ENCODE data around the gene TSPAN5. TPM values are rescaled to one million over a fixed set of nuclear protein-coding genes. Genes with fewer than 3 reads are reported as not detected.

TSPAN5 gene
- total RNA-seq, 1 experiment from 2014 or later = 12.4 TPM

DNA sequence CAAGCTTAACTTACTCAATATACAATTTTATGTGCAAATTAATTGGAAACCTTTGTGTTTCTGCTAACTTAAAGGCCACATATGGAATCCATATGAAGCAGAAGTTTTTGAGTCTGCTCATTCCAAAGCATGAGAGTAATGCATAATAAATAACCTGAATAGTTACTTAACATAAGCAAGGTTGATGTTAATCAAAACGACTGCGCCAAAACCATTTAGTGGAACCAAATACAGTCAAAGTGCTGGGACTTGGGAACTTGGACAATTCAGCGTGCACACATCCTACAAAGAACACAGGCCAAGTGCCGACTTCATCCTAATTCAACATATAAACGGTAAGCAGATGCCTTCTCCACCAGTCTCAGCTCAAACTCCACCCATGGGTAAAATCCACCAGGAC is 17.0 kb downstream of the TSPAN5 start:
- no peaks in the 10 kb centered on the region for H3K9me2 ChIP-seq (ENCODE audit: insufficient read depth)
- H3K36me3 ChIP-seq (ENCODE audit: low read depth) = no peaks in the 10 kb centered on the region
- H3K79me2 ChIP-seq (ENCODE audit: low read depth) = peaks cover 75% of the 10 kb centered on the region
- intact Hi-C loops (cut with micrococcal nuclease; ENCODE audit: unreplicated experiment) = no loop called here
- no peak for DNase-seq
- H3K4me2 ChIP-seq = 0 out of 2 replicates have a peak overlapping the region, but pooled peaks have one; percentile 73
- no peak overlapping the region for H3K4me3 ChIP-seq
- BruUV-seq (replicated peaks) = no TSS peak
- no peak overlapping the region for H2AFZ ChIP-seq
- H3K27me3 ChIP-seq (ENCODE audit: insufficient read depth, low read depth) = no peaks in the 10 kb centered on the region
- no peaks in the 10 kb centered on the region for H3K9me3 ChIP-seq (ENCODE audit: insufficient read depth, low read depth)
- H3K27ac ChIP-seq = no peak overlapping the region
- CTCF ChIA-PET = no interaction called here
- H3F3A ChIP-seq (ENCODE audit: insufficient read depth, low read depth) = peaks cover 28% of the 10 kb centered on the region
- H3K4me1 ChIP-seq (replicated peaks; ENCODE audit: insufficient read depth) = peaks cover 30% of the 10 kb centered on the region
- TF ChIP-seq, protein P1, sequence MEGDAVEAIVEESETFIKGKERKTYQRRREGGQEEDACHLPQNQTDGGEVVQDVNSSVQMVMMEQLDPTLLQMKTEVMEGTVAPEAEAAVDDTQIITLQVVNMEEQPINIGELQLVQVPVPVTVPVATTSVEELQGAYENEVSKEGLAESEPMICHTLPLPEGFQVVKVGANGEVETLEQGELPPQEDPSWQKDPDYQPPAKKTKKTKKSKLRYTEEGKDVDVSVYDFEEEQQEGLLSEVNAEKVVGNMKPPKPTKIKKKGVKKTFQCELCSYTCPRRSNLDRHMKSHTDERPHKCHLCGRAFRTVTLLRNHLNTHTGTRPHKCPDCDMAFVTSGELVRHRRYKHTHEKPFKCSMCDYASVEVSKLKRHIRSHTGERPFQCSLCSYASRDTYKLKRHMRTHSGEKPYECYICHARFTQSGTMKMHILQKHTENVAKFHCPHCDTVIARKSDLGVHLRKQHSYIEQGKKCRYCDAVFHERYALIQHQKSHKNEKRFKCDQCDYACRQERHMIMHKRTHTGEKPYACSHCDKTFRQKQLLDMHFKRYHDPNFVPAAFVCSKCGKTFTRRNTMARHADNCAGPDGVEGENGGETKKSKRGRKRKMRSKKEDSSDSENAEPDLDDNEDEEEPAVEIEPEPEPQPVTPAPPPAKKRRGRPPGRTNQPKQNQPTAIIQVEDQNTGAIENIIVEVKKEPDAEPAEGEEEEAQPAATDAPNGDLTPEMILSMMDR (conservative IDR thresholded peaks at IDR 0.05) = no peak
- TF ChIP-seq EZH2 (IDR thresholded peaks at IDR 0.05; ENCODE audit: low read depth) = no peak
- no peaks in the 10 kb centered on the region for H4K20me1 ChIP-seq (ENCODE audit: insufficient read depth)
- POLR2A ChIA-PET (ENCODE audit: unreplicated experiment) = no interaction called here

DNA sequence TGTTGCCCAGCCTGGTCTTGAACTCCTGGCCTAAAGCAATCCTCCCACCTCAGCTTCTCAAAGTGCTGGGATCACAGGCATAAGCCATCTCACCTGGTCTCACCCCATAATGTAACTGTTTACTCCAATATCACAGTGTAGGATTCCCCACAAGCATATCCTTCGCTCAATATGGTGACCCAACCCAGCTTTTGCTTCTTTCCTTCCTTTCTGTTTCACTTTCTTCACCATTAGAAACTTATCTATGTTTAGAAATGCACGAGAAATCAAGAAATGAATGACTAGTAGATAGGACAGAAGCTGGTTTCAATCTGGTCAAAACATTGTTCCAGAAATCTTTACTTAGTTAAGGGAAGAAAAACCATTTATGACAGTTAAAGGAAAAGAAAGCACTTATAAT is 18.9 kb downstream of the TSPAN5 start:
- Histone ChIP-seq H3K9me2 (ENCODE audit: insufficient read depth) (no peaks in the 10 kb centered on the region), H3K4me2 (no peak overlapping the region), H4K20me1 (ENCODE audit: insufficient read depth) (no peaks in the 10 kb centered on the region), H3K4me3 (no peak overlapping the region), H3K4me1 (replicated peaks; ENCODE audit: insufficient read depth) (peaks cover 30% of the 10 kb centered on the region), H3K9me3 (ENCODE audit: insufficient read depth, low read depth) (no peaks in the 10 kb centered on the region), H3F3A (ENCODE audit: insufficient read depth, low read depth) (peaks cover 22% of the 10 kb centered on the region), H3K27me3 (ENCODE audit: insufficient read depth, low read depth) (no peaks in the 10 kb centered on the region), H3K27ac (no peak overlapping the region), H3K36me3 (ENCODE audit: low read depth) (no peaks in the 10 kb centered on the region), H3K79me2 (ENCODE audit: low read depth) (peaks cover 64% of the 10 kb centered on the region), H2AFZ (no peak overlapping the region)
- TF ChIP-seq, protein P1 (conservative IDR thresholded peaks at IDR 0.05) = no peak
- TF ChIP-seq EZH2 (IDR thresholded peaks at IDR 0.05; ENCODE audit: low read depth) = no peak
- ChIA-PET POLR2A (ENCODE audit: unreplicated experiment) (no interaction called here), CTCF (no interaction called here)
- BruUV-seq (replicated peaks) = no TSS peak
- intact Hi-C loops (cut with micrococcal nuclease; ENCODE audit: unreplicated experiment) = no loop called here
- DNase-seq = no peak

DNA sequence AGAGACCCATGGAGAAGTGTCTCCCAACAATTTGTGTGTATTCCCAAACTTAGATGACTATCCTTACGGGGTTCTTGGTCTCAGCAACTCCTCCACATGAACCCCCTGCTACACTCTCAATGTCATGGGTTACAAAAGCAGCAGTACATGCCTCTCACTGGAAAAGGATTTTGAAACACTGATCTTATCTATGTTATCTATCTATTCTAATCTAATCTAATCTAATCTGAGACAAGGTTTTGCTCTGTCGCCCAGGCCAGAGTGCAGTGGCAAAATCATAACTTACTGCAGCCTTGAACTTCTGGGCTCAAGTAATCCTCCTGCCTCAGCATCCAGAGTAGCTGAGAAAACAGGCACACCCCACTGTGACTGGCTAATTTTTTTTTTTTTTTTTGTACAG is 19.3 kb downstream of the TSPAN5 start:
- Histone ChIP-seq H3K9me2 (ENCODE audit: insufficient read depth) (no peaks in the 10 kb centered on the region), H3K4me1 (replicated peaks; ENCODE audit: insufficient read depth) (peaks cover 29% of the 10 kb centered on the region), H3K27me3 (ENCODE audit: insufficient read depth, low read depth) (no peaks in the 10 kb centered on the region), H2AFZ (no peak overlapping the region), H4K20me1 (ENCODE audit: insufficient read depth) (no peaks in the 10 kb centered on the region), H3F3A (ENCODE audit: insufficient read depth, low read depth) (peaks cover 19% of the 10 kb centered on the region), H3K36me3 (ENCODE audit: low read depth) (no peaks in the 10 kb centered on the region), H3K79me2 (ENCODE audit: low read depth) (peaks cover 64% of the 10 kb centered on the region), H3K4me2 (no peak overlapping the region), H3K4me3 (no peak overlapping the region), H3K27ac (no peak overlapping the region), H3K9me3 (ENCODE audit: insufficient read depth, low read depth) (no peaks in the 10 kb centered on the region)
- intact Hi-C loops (cut with micrococcal nuclease; ENCODE audit: unreplicated experiment) = no loop called here
- ChIA-PET CTCF (no interaction called here), POLR2A (ENCODE audit: unreplicated experiment) (no interaction called here)
- no peak for DNase-seq
- BruUV-seq (replicated peaks) = no TSS peak
- TF ChIP-seq EZH2 (IDR thresholded peaks at IDR 0.05; ENCODE audit: low read depth) = no peak
- TF ChIP-seq, protein P1 (conservative IDR thresholded peaks at IDR 0.05) = no peak
